ENCODE data around the gene FTCD.
"Not testable (repeated sequence)": the region's sequence is repeated elsewhere in the genome, so short reads cannot be mapped to it uniquely, and the experiment has no call there.

DNA sequence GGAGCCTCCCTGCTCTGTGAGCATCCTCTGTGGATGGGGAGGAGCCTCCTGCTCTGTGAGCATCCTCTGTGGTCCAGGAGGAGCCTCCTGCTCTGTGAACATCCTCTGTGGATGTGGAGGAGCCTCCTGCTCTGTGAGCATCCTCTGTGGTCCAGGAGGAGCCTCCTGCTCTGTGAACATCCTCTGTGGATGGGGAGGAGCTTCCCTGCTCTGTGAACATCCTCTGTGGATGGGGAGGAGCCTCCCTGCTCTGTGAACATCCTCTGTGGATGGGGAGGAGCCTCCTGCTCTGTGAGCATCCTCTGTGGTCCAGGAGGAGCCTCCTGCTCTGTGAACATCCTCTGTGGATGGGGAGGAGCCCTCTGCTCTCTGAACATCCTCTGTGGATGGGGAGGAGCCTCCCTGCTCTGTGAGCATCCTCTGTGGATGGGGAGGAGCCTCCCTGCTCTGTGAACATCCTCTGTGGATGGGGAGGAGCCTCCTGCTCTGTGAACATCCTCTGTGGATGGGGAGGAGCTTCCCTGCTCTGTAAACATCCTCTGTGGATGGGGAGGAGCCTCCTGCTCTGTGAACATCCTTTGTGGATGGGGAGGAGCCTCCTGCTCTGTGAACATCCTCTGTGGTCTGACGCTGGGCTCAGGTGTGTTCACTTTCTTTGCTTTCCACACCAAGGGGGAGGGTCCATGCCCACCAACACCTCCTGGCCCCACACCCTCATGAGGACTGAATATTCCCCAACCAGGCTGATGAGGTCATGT, 15.2 kb upstream of the FTCD start:
- not testable (repeated sequence) for TF ChIP-seq KDM1A (IDR thresholded peaks at IDR 0.05; ENCODE audit: borderline replicate concordance)
- TF ChIP-seq, protein P1, sequence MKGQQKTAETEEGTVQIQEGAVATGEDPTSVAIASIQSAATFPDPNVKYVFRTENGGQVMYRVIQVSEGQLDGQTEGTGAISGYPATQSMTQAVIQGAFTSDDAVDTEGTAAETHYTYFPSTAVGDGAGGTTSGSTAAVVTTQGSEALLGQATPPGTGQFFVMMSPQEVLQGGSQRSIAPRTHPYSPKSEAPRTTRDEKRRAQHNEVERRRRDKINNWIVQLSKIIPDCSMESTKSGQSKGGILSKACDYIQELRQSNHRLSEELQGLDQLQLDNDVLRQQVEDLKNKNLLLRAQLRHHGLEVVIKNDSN (IDR thresholded peaks at IDR 0.05; ENCODE audit: borderline replicate concordance, extremely low read length, insufficient read depth, low read depth, low read length): not testable (repeated sequence)

Measured in GM12878 (cell line).